ENCODE results near the gene MRPS2.
"Not testable (repeated sequence)": the region's sequence is repeated elsewhere in the genome, so short reads cannot be mapped to it uniquely, and the experiment has no call there.

The MRPS2 gene

GRCh38 chr9:135502873-135503321, 2.4 kb downstream of the MRPS2 start:
- Mint-ChIP-seq H3K27ac (peak overlapping the region; percentile 45), H3K4me3 (peak overlapping the region; percentile 89), H3K36me3 (peaks cover 49% of the 10 kb centered on the region), H3K4me1 (peaks cover 40% of the 10 kb centered on the region), H3K9me3 (no peaks in the 10 kb centered on the region)
- no peak for ATAC-seq
- no peak for DNase-seq (ENCODE audit: low spot score in 2 of 2)

GRCh38 chr9:135503371-135504261, 3.1 kb downstream of the MRPS2 start:
- Mint-ChIP-seq H3K36me3 (peaks cover 49% of the 10 kb centered on the region), H3K9me3 (no peaks in the 10 kb centered on the region), H3K4me1 (peaks cover 40% of the 10 kb centered on the region), H3K27ac (peak overlapping the region; percentile 45), H3K4me3 (no peak overlapping the region)
- ATAC-seq (no peak), DNase-seq (ENCODE audit: low spot score in 2 of 2) (no peak)

- Mint-ChIP-seq H3K36me3 (peaks cover 49% of the 10 kb centered on the region), H3K27ac (peak overlapping the region; percentile 26), H3K9me3 (peaks cover 8% of the 10 kb centered on the region), H3K4me3 (no peak overlapping the region), H3K4me1 (peaks cover 36% of the 10 kb centered on the region)
- DNase-seq (ENCODE audit: low spot score in 2 of 2) = peak; percentile 35 to 62
- ATAC-seq = peak; percentile 27
These were observed 4.1 kb downstream of the MRPS2 start for GRCh38 chr9:135504262-135505243.

GRCh38 chr9:135505406-135506187, 5.1 kb downstream of the MRPS2 start:
- no peak for ATAC-seq
- H3K4me1 Mint-ChIP-seq = peaks cover 33% of the 10 kb centered on the region
- no peak for DNase-seq (ENCODE audit: low spot score in 2 of 2)
- H3K4me3 Mint-ChIP-seq = no peak overlapping the region
- H3K36me3 Mint-ChIP-seq = peaks cover 45% of the 10 kb centered on the region
- peak overlapping the region; percentile 26 for H3K27ac Mint-ChIP-seq
- peaks cover 8% of the 10 kb centered on the region for H3K9me3 Mint-ChIP-seq

- DNase-seq (ENCODE audit: low spot score in 2 of 2) = no peak
- Mint-ChIP-seq H3K9me3 (peaks cover 8% of the 10 kb centered on the region), H3K4me3 (no peak overlapping the region), H3K27ac (no peak overlapping the region), H3K4me1 (peaks cover 39% of the 10 kb centered on the region), H3K36me3 (peaks cover 39% of the 10 kb centered on the region)
- ATAC-seq = no peak
These were observed 6.0 kb downstream of the MRPS2 start for GRCh38 chr9:135506327-135507103.

- no peak overlapping the region for H3K4me3 Mint-ChIP-seq
- H3K27ac Mint-ChIP-seq = no peak overlapping the region
These were observed 6.9 kb downstream of the MRPS2 start for GRCh38 chr9:135507104-135508035.

DNA sequence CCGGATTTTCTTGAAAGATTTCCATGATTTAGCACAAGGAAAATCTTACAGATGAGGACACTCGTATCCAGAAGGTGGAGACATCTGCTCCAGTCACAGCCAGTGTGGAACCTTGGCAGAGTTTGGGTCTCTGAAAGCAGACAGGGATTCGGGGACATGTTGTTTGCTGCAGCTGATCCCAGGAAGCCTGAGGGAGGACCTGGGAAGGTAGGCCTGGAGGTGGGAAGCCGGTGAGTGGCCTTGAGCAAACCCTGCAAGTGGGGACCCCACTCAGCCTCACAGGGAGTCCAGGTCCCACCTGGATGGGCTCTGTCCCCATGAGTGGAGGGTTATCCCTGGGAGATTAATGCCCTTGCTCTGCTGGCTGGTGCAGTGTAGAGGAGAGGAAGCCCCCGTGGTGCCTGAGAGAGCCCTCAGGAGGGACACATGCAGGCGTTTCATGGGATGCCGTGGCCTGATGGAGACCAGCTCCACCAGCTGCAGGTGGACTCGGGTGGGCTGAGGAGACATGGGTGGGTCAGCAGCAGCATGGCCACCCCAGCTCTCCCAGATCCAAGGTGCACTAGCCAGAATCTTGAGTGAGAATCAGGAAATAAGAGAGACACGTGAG, 7.8 kb downstream of the MRPS2 start:
- DNase-seq (ENCODE audit: low spot score in 2 of 2) (no peak), ATAC-seq (no peak)
- Mint-ChIP-seq H3K36me3 (peaks cover 23% of the 10 kb centered on the region), H3K27ac (no peak overlapping the region), H3K9me3 (peaks cover 8% of the 10 kb centered on the region), H3K4me1 (peaks cover 37% of the 10 kb centered on the region), H3K4me3 (no peak overlapping the region)

More at GRCh38 chr9:135507104-135508035, 6.9 kb downstream of the MRPS2 start:
- DNase-seq (ENCODE audit: low spot score in 2 of 2) (no peak), ATAC-seq (no peak)
- Mint-ChIP-seq H3K4me1 (peaks cover 39% of the 10 kb centered on the region), H3K36me3 (peaks cover 32% of the 10 kb centered on the region), H3K9me3 (peaks cover 8% of the 10 kb centered on the region)

DNA sequence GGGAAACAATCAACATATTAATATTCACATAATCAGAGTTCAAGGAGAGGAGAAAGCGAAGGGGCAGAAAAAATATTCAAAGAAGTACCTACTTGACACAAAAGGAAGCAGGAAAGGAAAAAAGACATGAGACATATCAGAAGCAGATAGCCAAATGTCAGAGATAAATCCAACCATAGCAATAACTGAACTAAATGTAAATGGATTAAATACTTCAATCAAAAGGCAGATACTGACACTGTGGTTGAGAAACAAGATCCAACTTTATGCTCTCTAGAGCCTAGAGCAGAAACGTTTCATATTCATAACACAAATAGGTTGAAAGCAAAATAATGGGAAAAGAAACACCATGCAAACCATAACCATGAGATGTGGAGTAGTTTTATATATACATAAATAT, 9.0 kb downstream of the MRPS2 start:
- DNase-seq (ENCODE audit: low spot score in 2 of 2) = no peak
- no peak for ATAC-seq

DNA sequence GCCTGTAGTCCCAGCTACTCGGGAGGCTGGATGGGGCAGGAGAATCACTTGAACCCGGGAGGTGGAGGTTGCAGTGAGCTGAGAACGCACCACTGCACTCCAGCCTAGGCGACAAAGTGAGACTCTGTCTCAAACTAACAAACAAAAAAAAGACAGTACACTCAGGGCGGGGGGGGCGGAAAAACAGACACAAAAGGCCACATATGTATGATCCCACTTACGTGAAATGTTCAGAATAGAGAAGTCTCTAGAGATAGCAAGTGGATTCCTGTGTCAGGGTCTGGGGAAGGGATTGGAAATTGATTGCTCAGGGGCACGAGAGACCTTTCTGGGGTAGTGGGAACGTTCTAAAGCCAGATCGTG, 11.7 kb downstream of the MRPS2 start:
- H3K36me3 Mint-ChIP-seq = no peaks in the 10 kb centered on the region
- peaks cover 21% of the 10 kb centered on the region for H3K4me1 Mint-ChIP-seq
- H3K4me3 Mint-ChIP-seq = no peak overlapping the region
- no peak overlapping the region for H3K27ac Mint-ChIP-seq
- peaks cover 8% of the 10 kb centered on the region for H3K9me3 Mint-ChIP-seq
- ATAC-seq (no peak), DNase-seq (ENCODE audit: low spot score in 2 of 2) (no peak)

More for the DNA sequence above, 9.0 kb downstream of the MRPS2 start:
- Mint-ChIP-seq H3K27ac (no peak overlapping the region), H3K4me1 (peaks cover 28% of the 10 kb centered on the region), H3K9me3 (peaks cover 8% of the 10 kb centered on the region), H3K4me3 (no peak overlapping the region), H3K36me3 (peaks cover 11% of the 10 kb centered on the region)

DNA sequence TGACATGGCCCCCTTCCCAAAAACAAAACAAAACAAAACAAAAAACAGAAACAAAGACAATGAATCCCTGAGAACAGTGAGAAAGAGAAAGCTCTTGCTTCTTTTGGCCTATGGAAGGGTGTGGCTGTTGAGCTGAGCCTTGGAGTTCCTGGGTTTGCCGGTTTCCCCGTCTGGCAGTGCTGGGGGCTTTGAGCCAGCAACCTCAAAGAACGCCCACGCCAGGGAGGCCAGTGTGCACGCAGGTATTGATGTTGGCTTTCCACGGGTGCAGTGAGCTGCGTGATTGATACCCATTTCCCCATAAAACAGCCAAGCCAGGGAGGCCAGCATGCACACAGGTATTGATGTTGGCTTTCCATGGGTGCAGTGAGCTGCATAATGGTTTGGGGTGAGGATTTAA, 12.4 kb downstream of the MRPS2 start:
- Mint-ChIP-seq H3K9me3 (peaks cover 8% of the 10 kb centered on the region), H3K4me1 (peaks cover 21% of the 10 kb centered on the region), H3K27ac (no peak overlapping the region), H3K36me3 (no peaks in the 10 kb centered on the region), H3K4me3 (no peak overlapping the region)
- ATAC-seq (no peak), DNase-seq (ENCODE audit: low spot score in 2 of 2) (no peak)

DNA sequence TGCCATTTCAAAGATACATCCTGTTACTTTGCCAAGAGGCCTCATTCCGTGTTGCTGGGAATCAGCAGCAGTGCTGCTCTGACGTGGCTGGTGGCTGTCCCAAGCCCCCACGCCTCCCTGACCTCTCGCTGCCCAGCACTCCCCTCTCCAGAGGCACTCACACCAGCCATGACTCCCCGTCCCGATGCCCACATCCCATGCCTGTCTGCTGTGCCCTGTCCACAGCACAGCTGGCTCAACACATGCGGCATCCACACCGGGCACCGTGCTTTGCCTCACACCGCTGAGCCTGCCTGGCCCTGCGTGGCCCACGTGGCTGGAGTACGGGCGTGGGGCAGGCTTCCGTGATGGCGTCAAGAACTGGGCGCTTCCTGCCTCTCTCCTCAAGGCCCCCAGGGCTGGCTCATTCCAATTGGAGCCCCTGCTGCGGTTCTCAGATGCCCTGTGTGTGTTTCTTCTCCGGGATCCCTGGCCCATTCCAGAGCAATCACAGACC, 12.9 kb downstream of the MRPS2 start:
- Mint-ChIP-seq H3K4me3 (no peak overlapping the region), H3K9me3 (peaks cover 8% of the 10 kb centered on the region), H3K27ac (no peak overlapping the region), H3K36me3 (no peaks in the 10 kb centered on the region), H3K4me1 (peaks cover 21% of the 10 kb centered on the region)
- DNase-seq (ENCODE audit: low spot score in 2 of 2) (no peak), ATAC-seq (no peak)

DNA sequence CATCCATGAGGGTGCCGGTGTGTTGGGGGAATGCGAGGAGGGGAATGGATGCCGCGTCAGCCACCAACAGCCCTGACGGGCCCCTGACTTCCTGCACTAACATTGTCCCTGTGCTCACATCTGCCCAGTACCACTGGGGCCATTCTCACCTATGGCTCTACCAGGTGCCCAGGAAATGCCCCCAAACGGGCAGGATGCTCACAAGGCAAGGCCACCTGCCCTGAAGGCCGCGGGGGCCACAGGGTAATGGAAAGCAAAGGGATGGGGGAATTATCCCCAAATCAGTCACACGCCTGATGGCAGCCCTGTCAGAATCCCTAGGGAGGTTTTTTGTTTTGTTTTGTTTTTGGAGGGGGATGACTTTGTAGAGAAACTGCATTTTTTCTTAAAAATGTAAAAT, 13.4 kb downstream of the MRPS2 start:
- ATAC-seq; H3K9me3 Mint-ChIP-seq; H3K36me3 Mint-ChIP-seq; H3K4me3 Mint-ChIP-seq; DNase-seq (ENCODE audit: low spot score in 2 of 2); H3K27ac Mint-ChIP-seq: not testable (repeated sequence)
- peaks cover 21% of the 10 kb centered on the region for H3K4me1 Mint-ChIP-seq
